ENCODE data around the gene RNH1.

RNH1 gene

GRCh38 chr11:548700-549603 is 41.9 kb upstream of the RNH1 start:
- no peak overlapping the region for H3K9ac ChIP-seq (ENCODE audit: low read length)
- no peaks in the 10 kb centered on the region for H3K4me1 ChIP-seq (ENCODE audit: control insufficient read depth, insufficient read depth, low read length)
- no peaks in the 10 kb centered on the region for H3K36me3 ChIP-seq (ENCODE audit: control insufficient read depth, insufficient read depth, low read length, severe bottlenecking)
- no peak for DNase-seq (ENCODE audit: low read depth)
- H3K9me3 ChIP-seq (ENCODE audit: control insufficient read depth, low read length), result no peaks in the 10 kb centered on the region
- H3K4me3 ChIP-seq (ENCODE audit: low read length), result no peak overlapping the region
- peaks cover 5% of the 10 kb centered on the region for H3K27me3 ChIP-seq (replicated peaks; ENCODE audit: control insufficient read depth, insufficient read depth, low read length)

DNA sequence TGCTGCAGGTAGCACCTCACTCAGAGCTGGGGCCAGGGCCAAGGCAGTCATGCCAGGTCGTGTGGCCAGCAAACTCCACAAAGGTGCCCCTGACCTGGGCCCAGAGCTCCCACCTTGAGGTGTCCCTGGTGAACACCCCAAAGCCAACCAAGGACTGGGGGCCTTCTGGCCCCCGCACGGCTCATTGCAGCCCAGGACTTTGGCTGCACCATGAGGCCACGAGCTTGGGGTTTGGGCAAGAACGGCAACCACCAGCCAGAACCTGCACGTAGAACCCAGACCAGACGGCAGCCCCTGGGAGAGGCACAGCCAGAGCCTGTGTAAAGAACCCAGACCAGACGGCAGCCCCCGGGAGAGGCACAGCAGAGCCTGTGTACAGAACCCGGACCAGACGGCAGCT is 38.1 kb upstream of the RNH1 start:
- Histone ChIP-seq H3K36me3 (ENCODE audit: control insufficient read depth, insufficient read depth, low read length, severe bottlenecking) (no peaks in the 10 kb centered on the region), H3K9me3 (ENCODE audit: control insufficient read depth, low read length) (no peaks in the 10 kb centered on the region), H3K27me3 (replicated peaks; ENCODE audit: control insufficient read depth, insufficient read depth, low read length) (no peaks in the 10 kb centered on the region), H3K4me3 (ENCODE audit: low read length) (no peak overlapping the region), H3K4me1 (ENCODE audit: control insufficient read depth, insufficient read depth, low read length) (no peaks in the 10 kb centered on the region), H3K9ac (ENCODE audit: low read length) (no peak overlapping the region)
- no peak for DNase-seq (ENCODE audit: low read depth)

GRCh38 chr11:544817-545166 is 37.8 kb upstream of the RNH1 start:
- no peak for DNase-seq (ENCODE audit: low read depth)

GRCh38 chr11:541433-541885 is 34.4 kb upstream of the RNH1 start:
- Histone ChIP-seq H3K9me3 (ENCODE audit: control insufficient read depth, low read length) (no peaks in the 10 kb centered on the region), H3K9ac (ENCODE audit: low read length) (no peak overlapping the region), H3K4me3 (ENCODE audit: low read length) (no peak overlapping the region), H3K4me1 (ENCODE audit: control insufficient read depth, insufficient read depth, low read length) (peaks cover 7% of the 10 kb centered on the region), H3K36me3 (ENCODE audit: control insufficient read depth, insufficient read depth, low read length, severe bottlenecking) (no peaks in the 10 kb centered on the region), H3K27me3 (replicated peaks; ENCODE audit: control insufficient read depth, insufficient read depth, low read length) (no peaks in the 10 kb centered on the region)
- DNase-seq (ENCODE audit: low read depth), result no peak

More at GRCh38 chr11:544817-545166, 37.8 kb upstream of the RNH1 start:
- H3K4me3 ChIP-seq (ENCODE audit: low read length), result no peak overlapping the region
- H3K9me3 ChIP-seq (ENCODE audit: control insufficient read depth, low read length), result no peaks in the 10 kb centered on the region
- H3K9ac ChIP-seq (ENCODE audit: low read length), result no peak overlapping the region
- H3K27me3 ChIP-seq (replicated peaks; ENCODE audit: control insufficient read depth, insufficient read depth, low read length), result no peaks in the 10 kb centered on the region
- H3K36me3 ChIP-seq (ENCODE audit: control insufficient read depth, insufficient read depth, low read length, severe bottlenecking), result no peaks in the 10 kb centered on the region
- H3K4me1 ChIP-seq (ENCODE audit: control insufficient read depth, insufficient read depth, low read length), result no peaks in the 10 kb centered on the region

DNA sequence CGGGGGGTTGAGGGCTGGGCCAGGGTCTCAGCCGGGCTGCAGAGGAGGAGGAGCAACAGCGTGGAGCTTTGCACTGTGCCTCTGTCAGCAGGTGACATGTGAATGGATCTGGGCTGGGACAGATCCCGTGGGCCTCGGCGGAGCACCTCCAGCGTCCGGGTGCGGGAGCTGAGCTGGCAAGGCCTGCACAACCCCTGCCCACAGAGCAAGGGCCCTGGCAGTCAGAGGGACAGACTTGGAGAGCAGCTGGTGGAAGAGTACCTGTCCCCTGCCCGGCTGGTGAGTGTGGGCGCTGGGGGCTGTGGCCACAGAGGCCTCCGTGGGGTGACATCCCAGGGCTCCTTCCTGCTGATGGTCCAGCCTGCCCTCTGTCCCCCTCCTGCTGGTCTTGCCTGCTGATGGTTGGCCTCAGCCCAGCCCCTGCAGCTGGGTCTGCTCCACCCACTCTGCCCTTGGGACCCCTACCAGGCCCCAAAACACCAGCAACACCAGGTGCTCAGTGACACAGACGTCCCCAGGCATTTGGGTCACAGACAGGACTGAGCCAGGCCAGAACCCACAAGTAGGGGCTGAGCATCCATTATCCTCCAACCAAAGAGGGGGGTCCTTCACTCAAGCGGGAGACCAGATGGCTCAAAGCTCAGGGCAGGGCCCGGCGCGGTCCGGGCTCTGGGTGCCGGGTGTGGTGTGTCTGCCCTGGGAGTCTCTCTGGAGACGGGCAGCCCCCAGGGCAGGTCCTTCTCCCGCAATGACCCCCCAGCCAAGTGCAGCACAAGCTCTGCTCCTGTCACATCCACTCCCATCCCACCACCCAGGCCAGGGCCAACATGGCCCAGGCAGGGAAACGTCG is 33.8 kb upstream of the RNH1 start:
- Histone ChIP-seq H3K9ac (ENCODE audit: low read length) (no peak overlapping the region), H3K4me3 (ENCODE audit: low read length) (no peak overlapping the region), H3K36me3 (ENCODE audit: control insufficient read depth, insufficient read depth, low read length, severe bottlenecking) (no peaks in the 10 kb centered on the region), H3K27me3 (replicated peaks; ENCODE audit: control insufficient read depth, insufficient read depth, low read length) (no peaks in the 10 kb centered on the region), H3K9me3 (ENCODE audit: control insufficient read depth, low read length) (no peaks in the 10 kb centered on the region), H3K4me1 (ENCODE audit: control insufficient read depth, insufficient read depth, low read length) (peaks cover 10% of the 10 kb centered on the region)
- no peak for DNase-seq (ENCODE audit: low read depth)

- no peak overlapping the region for H3K4me3 ChIP-seq (ENCODE audit: low read length)
- no peak overlapping the region for H3K9ac ChIP-seq (ENCODE audit: low read length)
- no peak for DNase-seq (ENCODE audit: low read depth)
- H3K27me3 ChIP-seq (replicated peaks; ENCODE audit: control insufficient read depth, insufficient read depth, low read length), result no peaks in the 10 kb centered on the region
- peaks cover 10% of the 10 kb centered on the region for H3K4me1 ChIP-seq (ENCODE audit: control insufficient read depth, insufficient read depth, low read length)
- no peaks in the 10 kb centered on the region for H3K36me3 ChIP-seq (ENCODE audit: control insufficient read depth, insufficient read depth, low read length, severe bottlenecking)
- no peaks in the 10 kb centered on the region for H3K9me3 ChIP-seq (ENCODE audit: control insufficient read depth, low read length)
Measured at GRCh38 chr11:539971-540481, 33.0 kb upstream of the RNH1 start.

- Histone ChIP-seq H3K9ac (ENCODE audit: low read length) (no peak overlapping the region), H3K4me3 (ENCODE audit: low read length) (no peak overlapping the region), H3K36me3 (ENCODE audit: control insufficient read depth, insufficient read depth, low read length, severe bottlenecking) (peaks cover 2% of the 10 kb centered on the region), H3K27me3 (replicated peaks; ENCODE audit: control insufficient read depth, insufficient read depth, low read length) (no peaks in the 10 kb centered on the region), H3K9me3 (ENCODE audit: control insufficient read depth, low read length) (no peaks in the 10 kb centered on the region), H3K4me1 (ENCODE audit: control insufficient read depth, insufficient read depth, low read length) (peaks cover 18% of the 10 kb centered on the region)
- no peak for DNase-seq (ENCODE audit: low read depth)
Measured at GRCh38 chr11:538431-539051, 31.5 kb upstream of the RNH1 start.

GRCh38 chr11:537622-538430 is 30.8 kb upstream of the RNH1 start:
- peak overlapping the region; percentile 54 for H3K4me3 ChIP-seq (ENCODE audit: low read length)
- H3K9me3 ChIP-seq (ENCODE audit: control insufficient read depth, low read length), result no peaks in the 10 kb centered on the region
- no peak for DNase-seq (ENCODE audit: low read depth)
- no peaks in the 10 kb centered on the region for H3K27me3 ChIP-seq (replicated peaks; ENCODE audit: control insufficient read depth, insufficient read depth, low read length)
- H3K4me1 ChIP-seq (ENCODE audit: control insufficient read depth, insufficient read depth, low read length), result peaks cover 18% of the 10 kb centered on the region
- H3K9ac ChIP-seq (ENCODE audit: low read length), result no peak overlapping the region
- peaks cover 5% of the 10 kb centered on the region for H3K36me3 ChIP-seq (ENCODE audit: control insufficient read depth, insufficient read depth, low read length, severe bottlenecking)

DNA sequence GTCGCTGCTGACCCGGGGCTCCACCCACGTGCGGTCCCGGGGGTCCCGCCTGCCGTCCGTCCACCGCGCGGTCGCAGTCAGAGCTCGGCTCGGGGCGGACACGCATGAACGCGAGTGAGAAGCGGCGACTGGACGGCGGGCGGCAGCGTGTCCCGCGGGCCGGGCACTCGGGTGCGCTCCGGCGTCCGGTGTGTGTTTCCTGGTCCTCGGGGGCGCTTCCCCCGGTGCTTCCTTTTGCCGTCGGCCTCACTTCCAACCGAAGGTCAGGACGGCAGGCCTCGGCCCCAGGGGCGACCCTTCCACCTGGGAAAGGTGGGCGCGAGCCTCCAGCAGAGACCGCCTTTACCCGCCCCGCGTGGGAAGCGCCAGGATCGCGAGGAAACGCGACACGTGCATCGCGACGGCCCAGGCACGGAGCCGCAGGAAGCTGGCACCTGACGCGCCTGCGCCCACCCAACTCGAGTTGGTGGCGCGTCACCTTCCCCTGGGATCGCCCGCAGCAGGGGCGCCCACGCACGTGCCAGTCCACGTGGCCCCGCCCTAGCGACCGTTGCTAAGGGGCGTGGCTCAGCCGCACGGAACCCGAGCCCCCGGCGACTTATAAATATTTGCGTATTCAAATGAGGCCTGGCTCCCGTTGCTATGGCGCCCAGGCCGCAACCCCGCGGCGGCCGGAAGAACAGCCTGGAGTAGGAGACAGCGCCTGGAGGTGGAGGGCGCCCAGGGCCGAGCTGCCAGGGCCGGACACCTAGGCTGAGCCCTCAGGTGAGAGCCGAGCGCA is 30.0 kb upstream of the RNH1 start, which contains the start of gene LRRC56:
Gene LRRC56 (plus strand): TSS at position 687 of the 781 bp plus-strand sequence. CDS start 3,158 bp downstream, outside the sequence.
- H3K9ac ChIP-seq (ENCODE audit: low read length), result no peak within 1 kb of the TSS
- H3K27me3 ChIP-seq (replicated peaks; ENCODE audit: control insufficient read depth, insufficient read depth, low read length), result no peaks in the 10 kb centered on the region
- peaks cover 18% of the 10 kb centered on the region for H3K4me1 ChIP-seq (ENCODE audit: control insufficient read depth, insufficient read depth, low read length)
- peaks cover 9% of the 10 kb centered on the region for H3K36me3 ChIP-seq (ENCODE audit: control insufficient read depth, insufficient read depth, low read length, severe bottlenecking)
- H3K4me3 ChIP-seq (ENCODE audit: low read length), result peak within 1 kb of the TSS; percentile 54
- peak; percentile 80 for DNase-seq (ENCODE audit: low read depth)
- H3K9me3 ChIP-seq (ENCODE audit: control insufficient read depth, low read length), result no peaks in the 10 kb centered on the region
